Mesenchymal stem cell (in vitro differentiated cells and primary cell): Measurements from ENCODE around the gene TRAPPC1.

Experiments
- DNase-seq: peaks from one replicate; pipeline ENCODE4 v3.0.0-alpha.2; 2013
- H2AFZ ChIP-seq: one replicate; pipeline ENCODE4 v1.6.1; 2013; ENCODE audit warnings: low read depth, mild to moderate bottlenecking, control low read depth, inconsistent platforms, low read length, moderate library complexity
- H2AK5ac ChIP-seq: 2 replicates; pipeline ENCODE4 v1.6.1; 2013; ENCODE audit warnings: low read length, moderate library complexity, mild to moderate bottlenecking, inconsistent platforms; ENCODE audit not compliant: severe bottlenecking
- H2BK120ac ChIP-seq: one replicate; pipeline ENCODE4 v1.6.1; 2013; ENCODE audit warnings: low read depth, mild to moderate bottlenecking, inconsistent platforms, low read length, moderate library complexity
- H2BK12ac ChIP-seq, 2 experiments: one replicate each; pipeline ENCODE4 v1.6.1; 2013; ENCODE audit warnings: inconsistent platforms in 2 of 2, low read length in 2 of 2, mild to moderate bottlenecking in 2 of 2, moderate library complexity in 2 of 2, control low read depth in 1 of 2
- H2BK15ac ChIP-seq: one replicate; pipeline ENCODE4 v1.6.1; 2013; ENCODE audit warnings: mild to moderate bottlenecking, low read depth, inconsistent platforms; ENCODE audit not compliant: poor library complexity, severe bottlenecking
- H2BK5ac ChIP-seq: 2 replicates; pipeline ENCODE4 v1.6.1; 2013; ENCODE audit warnings: low read depth, mild to moderate bottlenecking, low read length, control low read depth, inconsistent platforms; ENCODE audit not compliant: poor library complexity, severe bottlenecking
- H3K14ac ChIP-seq, 2 experiments: one replicate each; pipeline ENCODE4 v1.6.1; 2013; ENCODE audit warnings: inconsistent platforms in 2 of 2, low read length in 2 of 2, control low read depth in 1 of 2, mild to moderate bottlenecking in 1 of 2, moderate library complexity in 1 of 2
- H3K18ac ChIP-seq, 2 experiments: one replicate each; pipeline ENCODE4 v1.6.1; 2013; ENCODE audit warnings: inconsistent platforms in 2 of 2, low read length in 2 of 2, control low read depth in 1 of 2, low read depth in 1 of 2, mild to moderate bottlenecking in 1 of 2
- H3K23ac ChIP-seq, 2 experiments: one replicate each; pipeline ENCODE4 v1.6.1; 2013; ENCODE audit warnings: inconsistent platforms in 2 of 2, low read length in 2 of 2, mild to moderate bottlenecking in 2 of 2, moderate library complexity in 2 of 2, control low read depth in 1 of 2
- H3K27ac ChIP-seq: 2 replicates; pipeline ENCODE4 v1.5.1; 2013; ENCODE audit warnings: mild to moderate bottlenecking, moderate library complexity, low read length, control low read depth, inconsistent platforms; ENCODE audit not compliant: poor library complexity, severe bottlenecking
- H3K27me3 ChIP-seq, 2 experiments: 2 replicates each; pipeline versions ENCODE4 v1.6.1 to v1.7.0; 2013; ENCODE audit warnings: low read length in 2 of 2, mild to moderate bottlenecking in 2 of 2, moderate library complexity in 2 of 2, control low read depth in 1 of 2, inconsistent platforms in 1 of 2; ENCODE audit not compliant: control insufficient read depth in 1 of 2, insufficient read depth in 1 of 2
- H3K36me3 ChIP-seq, 2 experiments: 2 replicates each; pipeline versions ENCODE4 v1.6.1 to v1.7.0; 2013; ENCODE audit warnings: low read length in 2 of 2, control low read depth in 1 of 2, inconsistent platforms in 1 of 2, low read depth in 1 of 2, mild to moderate bottlenecking in 1 of 2; ENCODE audit not compliant: insufficient read depth in 2 of 2, control insufficient read depth in 1 of 2
- H3K4ac ChIP-seq, 2 experiments: one replicate each; pipeline ENCODE4 v1.6.1; 2013; ENCODE audit warnings: inconsistent platforms in 2 of 2, low read length in 2 of 2, mild to moderate bottlenecking in 2 of 2, moderate library complexity in 2 of 2, control low read depth in 1 of 2, low read depth in 1 of 2
- H3K4me1 ChIP-seq: 2 replicates; pipeline ENCODE4 v1.6.1; 2013; ENCODE audit warnings: low read depth, low read length, control low read depth; ENCODE audit not compliant: control insufficient read depth, insufficient read depth
- H3K4me2 ChIP-seq: 2 replicates; pipeline ENCODE4 v1.6.1; 2013; ENCODE audit warnings: low read length, mild to moderate bottlenecking, inconsistent platforms; ENCODE audit not compliant: poor library complexity, severe bottlenecking
- H3K4me3 ChIP-seq, 2 experiments: 2 replicates each; pipeline versions ENCODE4 v1.5.1 to v1.7.0; 2013; ENCODE audit warnings: low read length in 2 of 2, mild to moderate bottlenecking in 2 of 2, control low read depth in 1 of 2, low read depth in 1 of 2; ENCODE audit not compliant: insufficient read depth in 1 of 2
- H3K79me1 ChIP-seq: replicated peaks from 2 replicates; pipeline ENCODE4 v1.6.1; 2013; ENCODE audit warnings: mild to moderate bottlenecking, control low read depth, low read length, inconsistent platforms; ENCODE audit not compliant: poor library complexity, severe bottlenecking
- H3K9ac ChIP-seq: 2 replicates; pipeline ENCODE4 v1.7.0; 2013; ENCODE audit warnings: mild to moderate bottlenecking, low read length, moderate library complexity
- H3K9me3 ChIP-seq: 2 replicates; pipeline ENCODE4 v1.7.0; 2013; ENCODE audit warnings: mild to moderate bottlenecking, low read length; ENCODE audit not compliant: control insufficient read depth
- H4K8ac ChIP-seq: one replicate; pipeline ENCODE4 v1.6.1; 2013; ENCODE audit warnings: inconsistent platforms, mild to moderate bottlenecking, low read length, moderate library complexity
- H4K91ac ChIP-seq: one replicate; pipeline ENCODE4 v1.6.1; 2013; ENCODE audit warnings: mild to moderate bottlenecking, low read length, inconsistent platforms
- WGBS: methylation state at CpG from one replicate; pipeline ENCODE4 v1.1.7; 2013; ENCODE audit warnings: mixed read lengths; 5-methylcytosine and 5-hydroxymethylcytosine counted together

The TRAPPC1 gene

GRCh38 chr17:7885367-7886226 is 46.1 kb downstream of the TRAPPC1 start:
- Histone ChIP-seq H3K14ac (peak overlapping the region in 1 of 2 experiments; percentile 100), H3K36me3 (peaks cover 10 to 23% of the 10 kb centered on the region in 2 experiments), H2BK15ac (peak overlapping the region; percentile 60), H3K4me3 (peak overlapping the region; percentile 70 to 94), H3K23ac (peak overlapping the region in 1 of 2 experiments; percentile 16), H3K4me1 (peaks cover 22% of the 10 kb centered on the region), H2BK12ac (peak overlapping the region; percentile 51 to 89), H3K4me2 (peak overlapping the region; percentile 94), H2BK5ac (peak overlapping the region; percentile 93), H3K18ac (peak overlapping the region; percentile 74 to 96), H3K9ac (peak overlapping the region; percentile 91), H4K8ac (peak overlapping the region; percentile 30), H4K91ac (peak overlapping the region; percentile 91), H3K9me3 (no peaks in the 10 kb centered on the region), H2AFZ (peak overlapping the region; percentile 6), H3K4ac (peak overlapping the region; percentile 42 to 88), H3K79me1 (peaks cover 4% of the 10 kb centered on the region), H2BK120ac (peak overlapping the region; percentile 94), H2AK5ac (peak overlapping the region; percentile 14), H3K27ac (peak overlapping the region; percentile 95), H3K27me3 (no peaks in the 10 kb centered on the region)
- under 1% methylated on average over 46 of the region's 64 CpGs for WGBS
- peak; percentile 64 for DNase-seq

GRCh38 chr17:7884581-7885366 is 47.0 kb downstream of the TRAPPC1 start:
- no peak overlapping the region for H2AFZ ChIP-seq
- no peak overlapping the region for H2AK5ac ChIP-seq
- H2BK12ac ChIP-seq, result no peak overlapping the region
- H2BK120ac ChIP-seq, result peak overlapping the region; percentile 100
- peak overlapping the region; percentile 72 to 97 for H3K4ac ChIP-seq
- no peak overlapping the region for H3K23ac ChIP-seq
- peak overlapping the region; percentile 90 for H4K91ac ChIP-seq
- H3K9ac ChIP-seq, result peak overlapping the region; percentile 91
- peak overlapping the region; percentile 95 for H2BK15ac ChIP-seq
- peak; percentile 8 for DNase-seq
- H3K27me3 ChIP-seq, result no peaks in the 10 kb centered on the region
- H3K9me3 ChIP-seq, result no peaks in the 10 kb centered on the region
- H3K4me2 ChIP-seq, result no peak overlapping the region
- peaks cover 22% of the 10 kb centered on the region for H3K4me1 ChIP-seq
- peak overlapping the region; percentile 66 for H3K27ac ChIP-seq
- H3K36me3 ChIP-seq, result peaks cover 4 to 28% of the 10 kb centered on the region in 2 experiments
- peak overlapping the region; percentile 93 for H2BK5ac ChIP-seq
- peak overlapping the region; percentile 94 for H4K8ac ChIP-seq
- H3K4me3 ChIP-seq, result peak overlapping the region; percentile 70 to 94
- H3K18ac ChIP-seq, result peak overlapping the region; percentile 95 to 96
- H3K79me1 ChIP-seq, result peaks cover 4% of the 10 kb centered on the region
- peak overlapping the region in 1 of 2 experiments; percentile 50 for H3K14ac ChIP-seq
- no CpG with 5 or more reads among the region's 100 CpGs for WGBS

- no peak overlapping the region for H2AK5ac ChIP-seq
- H3K4ac ChIP-seq, result peak overlapping the region in 1 of 2 experiments; percentile 30
- peak overlapping the region in 1 of 2 experiments; percentile 52 for H3K18ac ChIP-seq
- no peak overlapping the region for H3K23ac ChIP-seq
- H2BK120ac ChIP-seq, result no peak overlapping the region
- H3K9me3 ChIP-seq, result no peaks in the 10 kb centered on the region
- H2BK15ac ChIP-seq, result no peak overlapping the region
- no peak overlapping the region for H3K14ac ChIP-seq
- H3K4me2 ChIP-seq, result peak overlapping the region; percentile 66
- peaks cover 6% of the 10 kb centered on the region for H3K79me1 ChIP-seq
- no peak overlapping the region for H4K91ac ChIP-seq
- H3K36me3 ChIP-seq, result peaks cover 4 to 37% of the 10 kb centered on the region in 2 experiments
- H3K27ac ChIP-seq, result peak overlapping the region; percentile 53
- no peaks in the 10 kb centered on the region for H3K27me3 ChIP-seq
- H2AFZ ChIP-seq, result no peak overlapping the region
- WGBS, result no CpG with 5 or more reads among the region's 3 CpGs
- peaks cover 15% of the 10 kb centered on the region for H3K4me1 ChIP-seq
- peak overlapping the region; percentile 86 for H3K9ac ChIP-seq
- peak overlapping the region in 1 of 2 experiments; percentile 65 for H3K4me3 ChIP-seq
- no peak overlapping the region for H2BK5ac ChIP-seq
- no peak overlapping the region for H2BK12ac ChIP-seq
- DNase-seq, result peak; percentile 44
- no peak overlapping the region for H4K8ac ChIP-seq
Observed at GRCh38 chr17:7883781-7884386, 47.9 kb downstream of the TRAPPC1 start.
